ENCODE results near the gene SEMA6D. TPM values are rescaled to one million over a fixed set of nuclear protein-coding genes. Genes with fewer than 3 reads are reported as not detected.

Gene SEMA6D
- total and polyA plus RNA-seq, 2 experiments from 2014 or later = 77.6 to 90.6 TPM

GRCh38 chr15:47688573-47689086, 28.7 kb upstream of the SEMA6D start:
- no peak for TF ChIP-seq CTCF (IDR thresholded peaks at IDR 0.05; ENCODE audit: low read depth, low read length)
- Histone ChIP-seq H3K27ac (no peak overlapping the region), H3K9me3 (ENCODE audit: low read depth) (no peaks in the 10 kb centered on the region), H3K4me1 (ENCODE audit: low read depth) (no peaks in the 10 kb centered on the region), H3K36me3 (no peaks in the 10 kb centered on the region), H3K4me3 (no peak overlapping the region), H3K27me3 (no peaks in the 10 kb centered on the region)
- peak in 1 of 2 donors; percentile 16 for DNase-seq (ENCODE audit: low read depth in 1 of 2, low spot score in 1 of 2)

GRCh38 chr15:47689660-47690059, 27.6 kb upstream of the SEMA6D start:
- Histone ChIP-seq H3K9me3 (ENCODE audit: low read depth) (no peaks in the 10 kb centered on the region), H3K27ac (no peak overlapping the region), H3K4me1 (ENCODE audit: low read depth) (no peaks in the 10 kb centered on the region), H3K36me3 (no peaks in the 10 kb centered on the region), H3K4me3 (no peak overlapping the region), H3K27me3 (no peaks in the 10 kb centered on the region)
- no peak for DNase-seq (ENCODE audit: low read depth in 1 of 2, low spot score in 1 of 2)
- TF ChIP-seq CTCF (IDR thresholded peaks at IDR 0.05; ENCODE audit: low read depth, low read length) = no peak

GRCh38 chr15:47691882-47692281, 25.4 kb upstream of the SEMA6D start:
- no peak overlapping the region for H3K27ac ChIP-seq
- H3K4me3 ChIP-seq = no peak overlapping the region
- no peaks in the 10 kb centered on the region for H3K9me3 ChIP-seq (ENCODE audit: low read depth)
- no peak for DNase-seq (ENCODE audit: low read depth in 1 of 2, low spot score in 1 of 2)
- H3K27me3 ChIP-seq = no peaks in the 10 kb centered on the region
- H3K36me3 ChIP-seq = no peaks in the 10 kb centered on the region
- TF ChIP-seq CTCF (IDR thresholded peaks at IDR 0.05; ENCODE audit: low read depth, low read length) = no peak
- peaks cover 3% of the 10 kb centered on the region for H3K4me1 ChIP-seq (ENCODE audit: low read depth)

- H3K4me3 ChIP-seq = no peak overlapping the region
- peaks cover 3% of the 10 kb centered on the region for H3K4me1 ChIP-seq (ENCODE audit: low read depth)
- no peak for TF ChIP-seq CTCF (IDR thresholded peaks at IDR 0.05; ENCODE audit: low read depth, low read length)
- no peaks in the 10 kb centered on the region for H3K36me3 ChIP-seq
- no peaks in the 10 kb centered on the region for H3K27me3 ChIP-seq
- no peak for DNase-seq (ENCODE audit: low read depth in 1 of 2, low spot score in 1 of 2)
- no peak overlapping the region for H3K27ac ChIP-seq
- no peaks in the 10 kb centered on the region for H3K9me3 ChIP-seq (ENCODE audit: low read depth)
Observed at GRCh38 chr15:47696351-47696750, 21.0 kb upstream of the SEMA6D start.

GRCh38 chr15:47705281-47705997, 11.9 kb upstream of the SEMA6D start:
- Histone ChIP-seq H3K9me3 (ENCODE audit: low read depth) (no peaks in the 10 kb centered on the region), H3K27me3 (no peaks in the 10 kb centered on the region), H3K4me3 (no peak overlapping the region), H3K4me1 (ENCODE audit: low read depth) (peaks cover 5% of the 10 kb centered on the region), H3K27ac (no peak overlapping the region), H3K36me3 (no peaks in the 10 kb centered on the region)
- no peak for DNase-seq (ENCODE audit: low read depth in 1 of 2, low spot score in 1 of 2)
- TF ChIP-seq CTCF (IDR thresholded peaks at IDR 0.05; ENCODE audit: low read depth, low read length) = no peak

Data from cardiac muscle cell (in vitro differentiated cells and primary cell).